Urothelium cell line (cell line): Measurements from ENCODE around the gene PSME1.

Source experiments
- DNase-seq: peaks from one replicate; pipeline ENCODE4 v3.0.0; 2011; ENCODE audit warnings: low spot score, mixed read lengths
- FAIRE-seq: peaks from 2 replicates; lab custom pipeline; 2011; peaks lifted over from hg19 to GRCh38; lab: Jason Lieb, UNC

PSME1 gene

DNA sequence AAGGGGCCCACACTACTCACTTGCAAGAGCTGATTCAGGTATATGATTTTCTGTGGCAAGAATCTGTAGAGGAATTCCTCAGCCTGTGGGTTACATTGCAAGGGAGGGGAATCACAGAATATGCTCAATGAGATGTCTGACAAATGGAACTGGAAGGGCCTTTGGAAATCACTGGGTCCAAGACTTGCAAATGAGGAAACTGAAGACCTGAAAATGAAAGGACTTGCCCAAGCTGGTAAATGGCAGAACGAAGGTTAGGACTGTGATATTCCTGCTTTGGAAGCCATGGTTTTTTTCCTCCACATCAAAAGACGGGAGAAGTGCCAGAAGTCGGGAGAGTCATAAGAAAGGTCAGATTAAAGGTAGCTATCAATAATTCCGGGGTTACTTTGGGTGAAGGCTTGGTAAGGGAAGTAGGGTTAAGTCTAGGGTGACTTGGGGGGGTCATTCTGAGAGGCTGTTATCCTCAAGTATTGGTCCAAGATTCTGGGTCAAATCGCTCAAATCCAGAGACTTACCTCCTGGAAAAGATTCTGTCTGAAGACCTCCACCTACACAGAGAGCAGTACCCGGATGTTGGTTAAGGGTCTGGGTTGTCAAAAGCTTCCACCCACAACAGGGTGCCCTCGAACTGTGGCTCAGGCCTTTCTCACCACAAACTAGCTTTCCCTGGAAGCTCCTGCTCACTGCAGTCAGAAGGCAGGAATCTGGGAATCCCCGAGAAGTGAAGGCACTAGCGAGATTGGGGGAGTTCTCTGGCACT, 9.9 kb downstream of the PSME1 start:
- FAIRE-seq (no peak), DNase-seq (peak; percentile 21)

- FAIRE-seq: no peak
- DNase-seq: peak; percentile 98
Observed at GRCh38 chr14:24146453-24146977, 10.5 kb downstream of the PSME1 start, which contains the start of gene PSME2. Gene PSME2, minus strand, starts transcription at chr14:24146610. Its CDS starts 29 bp downstream, at chr14:24146581.

GRCh38 chr14:24146978-24147760, 11.2 kb downstream of the PSME1 start, which contains the start of gene RNF31:
Gene RNF31, plus strand, starts transcription at chr14:24147498. Its CDS starts 201 bp downstream, at chr14:24147699.
- FAIRE-seq: no peak
- DNase-seq: peak; percentile 97

DNA sequence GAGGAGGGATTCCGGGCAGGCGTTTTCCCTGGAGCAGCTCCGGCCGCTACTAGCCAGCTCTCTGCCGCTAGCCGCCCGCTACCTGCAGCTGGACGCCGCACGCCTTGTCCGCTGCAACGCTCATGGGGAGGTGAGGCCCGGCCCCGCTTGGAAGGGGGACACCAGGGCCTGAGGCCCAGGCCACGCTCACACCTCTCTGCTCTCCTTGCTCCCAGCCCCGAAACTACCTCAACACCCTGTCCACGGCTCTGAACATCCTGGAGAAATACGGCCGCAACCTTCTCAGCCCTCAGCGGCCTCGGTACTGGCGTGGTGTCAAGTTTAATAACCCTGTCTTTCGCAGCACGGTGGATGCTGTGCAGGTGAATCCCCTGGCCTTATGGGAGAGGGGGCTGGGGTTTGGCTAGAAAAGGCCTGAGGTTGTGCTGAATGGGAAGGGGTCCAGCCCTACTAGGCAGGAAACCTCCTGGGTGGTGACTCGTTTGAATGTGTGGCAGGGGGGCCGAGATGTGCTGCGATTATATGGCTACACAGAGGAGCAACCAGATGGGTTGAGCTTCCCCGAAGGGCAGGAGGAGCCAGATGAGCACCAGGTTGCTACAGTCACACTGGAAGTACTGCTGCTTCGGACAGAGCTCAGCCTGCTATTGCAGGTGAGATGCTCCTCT, 11.9 kb downstream of the PSME1 start:
- no peak for FAIRE-seq
- no peak for DNase-seq

- FAIRE-seq: no peak
Observed at GRCh38 chr14:24149302-24149969, 13.4 kb downstream of the PSME1 start.

GRCh38 chr14:24150061-24150460, 14.1 kb downstream of the PSME1 start:
- FAIRE-seq (no peak), DNase-seq (no peak)

More at GRCh38 chr14:24149302-24149969, 13.4 kb downstream of the PSME1 start:
- DNase-seq: no peak

- DNase-seq (no peak), FAIRE-seq (no peak)
Observed at GRCh38 chr14:24150567-24150966, 14.6 kb downstream of the PSME1 start.

DNA sequence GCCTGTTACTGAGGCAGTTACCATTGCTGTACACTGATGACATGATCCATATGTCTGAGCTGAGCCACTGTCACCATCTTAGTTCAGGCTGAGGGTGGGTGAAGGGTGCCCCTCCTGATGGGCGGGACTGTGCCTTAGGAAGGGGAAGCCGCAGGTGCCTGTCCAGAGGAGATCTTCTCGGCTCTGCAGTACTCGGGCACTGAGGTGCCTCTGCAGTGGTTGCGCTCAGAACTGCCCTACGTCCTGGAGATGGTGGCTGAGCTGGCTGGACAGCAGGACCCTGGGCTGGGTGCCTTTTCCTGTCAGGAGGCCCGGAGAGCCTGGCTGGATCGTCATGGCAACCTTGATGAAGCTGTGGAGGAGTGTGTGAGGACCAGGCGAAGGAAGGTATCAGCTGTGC, 15.0 kb downstream of the PSME1 start:
- DNase-seq: no peak
- no peak for FAIRE-seq

GRCh38 chr14:24151404-24152080, 15.5 kb downstream of the PSME1 start:
- FAIRE-seq (no peak), DNase-seq (no peak)

DNA sequence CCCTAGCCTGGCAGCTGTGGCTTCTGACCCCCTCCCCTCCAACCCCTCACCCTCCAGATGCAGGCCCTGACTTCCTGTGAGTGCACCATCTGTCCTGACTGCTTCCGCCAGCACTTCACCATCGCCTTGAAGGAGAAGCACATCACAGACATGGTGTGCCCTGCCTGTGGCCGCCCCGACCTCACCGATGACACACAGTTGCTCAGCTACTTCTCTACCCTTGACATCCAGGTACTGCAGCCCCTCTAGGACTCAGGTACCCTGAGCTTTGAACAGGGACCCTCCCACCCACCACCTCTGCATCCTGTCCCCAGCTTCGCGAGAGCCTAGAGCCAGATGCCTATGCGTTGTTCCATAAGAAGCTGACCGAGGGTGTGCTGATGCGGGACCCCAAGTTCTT, 19.1 kb downstream of the PSME1 start:
- no peak for FAIRE-seq
- DNase-seq: no peak

GRCh38 chr14:24156840-24157239, 20.8 kb downstream of the PSME1 start:
- DNase-seq (no peak), FAIRE-seq (no peak)

DNA sequence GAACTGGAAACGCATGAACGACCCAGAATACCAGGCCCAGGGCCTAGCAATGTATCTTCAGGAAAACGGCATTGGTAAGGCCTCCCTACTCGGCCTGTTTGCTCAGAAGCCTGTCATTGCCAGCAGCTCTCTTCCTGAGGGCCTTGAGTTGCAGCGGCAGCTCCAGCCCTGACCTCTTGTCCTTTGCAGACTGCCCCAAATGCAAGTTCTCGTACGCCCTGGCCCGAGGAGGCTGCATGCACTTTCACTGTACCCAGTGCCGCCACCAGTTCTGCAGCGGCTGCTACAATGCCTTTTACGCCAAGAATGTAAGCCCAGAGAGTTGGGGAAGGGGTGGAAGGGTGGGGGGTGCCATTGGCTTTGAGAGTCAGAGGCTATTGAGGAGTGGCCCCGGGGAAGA, 21.3 kb downstream of the PSME1 start:
- FAIRE-seq: no peak
- DNase-seq: no peak

- DNase-seq: no peak
Observed at GRCh38 chr14:24159777-24160498, 23.9 kb downstream of the PSME1 start.

DNA sequence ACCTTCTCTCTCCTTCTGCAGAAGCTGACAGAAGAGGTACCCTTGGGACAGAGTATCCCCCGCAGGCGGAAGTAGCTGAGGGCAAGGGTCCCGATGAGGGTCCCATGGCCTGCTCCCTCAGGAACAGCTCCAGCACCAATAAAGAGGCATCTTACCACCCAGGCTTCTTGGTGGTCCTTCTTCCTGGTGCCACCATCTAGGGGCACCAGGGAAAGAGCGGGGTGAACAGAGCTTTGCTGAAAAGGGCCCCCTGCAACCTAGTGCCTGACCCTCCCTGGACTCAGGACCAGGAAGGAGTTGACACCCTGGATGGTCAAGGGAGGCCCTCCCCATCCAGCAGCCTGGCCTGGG, 24.5 kb downstream of the PSME1 start:
- FAIRE-seq (no peak), DNase-seq (no peak)

More at GRCh38 chr14:24159777-24160498, 23.9 kb downstream of the PSME1 start:
- FAIRE-seq: no peak

DNA sequence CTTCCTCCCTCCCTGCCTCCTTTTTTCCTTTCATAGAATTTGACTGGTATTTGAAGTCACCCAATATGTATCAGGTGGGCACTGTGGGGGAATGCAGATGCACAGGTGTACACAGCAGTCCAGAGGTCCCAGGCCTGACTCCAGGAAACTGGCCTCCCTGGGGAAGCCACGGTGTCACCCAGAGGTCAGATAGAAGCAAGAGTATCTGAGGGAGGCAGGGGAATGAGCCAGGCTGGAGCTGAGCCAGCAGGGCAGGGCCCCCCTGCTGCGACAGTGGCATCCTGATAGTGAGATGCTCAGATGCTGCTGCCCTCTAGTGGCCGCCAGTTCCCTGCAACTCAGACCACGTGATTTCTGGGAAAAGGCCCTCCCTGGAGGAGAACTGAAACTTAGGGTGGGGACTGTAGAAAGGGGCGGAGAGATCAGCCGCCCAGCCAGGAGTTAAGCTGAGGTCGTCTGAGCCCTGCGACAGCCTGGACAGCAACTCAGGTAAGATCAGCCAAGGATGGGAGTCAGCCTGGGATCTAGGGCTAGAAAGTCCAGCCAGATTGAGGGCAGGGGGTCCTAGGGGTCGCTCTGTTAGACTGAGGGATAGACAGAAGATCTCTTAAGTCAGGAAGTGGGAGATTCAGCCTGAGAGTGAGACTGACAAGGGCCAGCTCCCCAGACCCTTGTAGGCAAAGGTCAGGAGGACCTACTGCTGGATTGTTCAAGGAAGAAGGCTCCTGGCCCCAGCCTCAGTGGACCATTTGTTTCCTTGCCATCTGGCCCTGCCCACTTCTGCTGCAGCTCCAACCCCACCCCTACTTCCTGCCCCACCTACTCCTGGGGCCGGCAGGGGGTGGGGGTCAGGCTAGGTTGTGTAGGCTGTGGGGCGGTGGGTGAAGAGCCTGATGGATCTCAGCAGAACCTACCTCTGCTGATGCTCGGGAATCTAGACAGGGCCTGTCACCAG, 25.1 kb downstream of the PSME1 start, which contains the start of gene IRF9:
Gene IRF9 (plus strand): TSS at position 416 of the 955 bp plus-strand sequence. CDS start 880 bp downstream, outside the sequence.
- DNase-seq (peak; percentile 92), FAIRE-seq (peak; percentile 50)

DNA sequence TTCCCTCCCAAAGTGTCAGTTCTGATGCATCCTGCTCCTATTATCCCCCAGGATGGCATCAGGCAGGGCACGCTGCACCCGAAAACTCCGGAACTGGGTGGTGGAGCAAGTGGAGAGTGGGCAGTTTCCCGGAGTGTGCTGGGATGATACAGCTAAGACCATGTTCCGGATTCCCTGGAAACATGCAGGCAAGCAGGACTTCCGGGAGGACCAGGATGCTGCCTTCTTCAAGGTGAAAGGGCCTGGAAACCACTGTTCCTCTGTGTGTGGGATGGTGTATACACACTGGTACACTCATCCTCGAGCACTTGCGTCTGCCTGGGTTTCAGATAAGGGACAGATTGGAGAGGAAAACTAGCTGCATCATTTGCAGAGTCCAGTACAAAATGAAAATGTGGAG, 26.1 kb downstream of the PSME1 start:
- FAIRE-seq (no peak), DNase-seq (no peak)

GRCh38 chr14:24164518-24164991, 28.6 kb downstream of the PSME1 start:
- FAIRE-seq (no peak), DNase-seq (no peak)

- FAIRE-seq (no peak), DNase-seq (no peak)
Observed at GRCh38 chr14:24165785-24166184, 29.8 kb downstream of the PSME1 start.
